Endothelial cell (in vitro differentiated cells): ENCODE data around the gene CPA5. TPM values are rescaled to one million over a fixed set of nuclear protein-coding genes. Genes with fewer than 3 reads are reported as not detected.

Source experiments
- DNase-seq: peaks from one replicate; pipeline ENCODE4 v3.0.0; 2021; ENCODE audit warnings: low spot score
- H3K27ac Mint-ChIP-seq: one replicate; pipeline ENCODE4 v1.8.0; 2021; ENCODE audit warnings: mixed read lengths, inconsistent platforms; ENCODE audit not compliant: unreplicated experiment
- H3K27me3 Mint-ChIP-seq: one replicate; pipeline ENCODE4 v1.8.0; 2021; ENCODE audit warnings: mild to moderate bottlenecking, moderate library complexity, mixed read lengths, inconsistent platforms; ENCODE audit not compliant: unreplicated experiment
- H3K36me3 Mint-ChIP-seq: one replicate; pipeline ENCODE4 v1.8.0; 2021; ENCODE audit warnings: mild to moderate bottlenecking, low read depth, mixed read lengths, inconsistent platforms; ENCODE audit not compliant: unreplicated experiment
- H3K4me1 Mint-ChIP-seq: one replicate; pipeline ENCODE4 v1.8.0; 2021; ENCODE audit warnings: mild to moderate bottlenecking, mixed read lengths, inconsistent platforms; ENCODE audit not compliant: unreplicated experiment
- H3K4me3 Mint-ChIP-seq: one replicate; pipeline ENCODE4 v1.8.0; 2021; ENCODE audit warnings: mild to moderate bottlenecking, mixed read lengths, inconsistent platforms; ENCODE audit not compliant: unreplicated experiment
- H3K9me3 Mint-ChIP-seq: one replicate; pipeline ENCODE4 v1.8.0; 2021; ENCODE audit warnings: mixed read lengths, inconsistent platforms; ENCODE audit not compliant: unreplicated experiment
- CTCF ChIP-seq: fragments of 200-600 bp; sonication (generic); IDR thresholded peaks from one replicate; pipeline ENCODE4 v1.5.0; 2021; ENCODE audit warnings: antibody characterized with exemption; ENCODE audit not compliant: unreplicated experiment
- total RNA-seq: library from RNA; stranded (reverse); fragmentation: NEBNext Ultra II Directional; extraction: Animal tissue kit (Norgen Biotek cat#: 25700); gene quantifications from one replicate; pipeline ENCODE4 v1.2.1, GENCODE V29; 2021; ENCODE audit not compliant: unreplicated experiment

CPA5 gene
- total RNA-seq, 1 donor from 2014 or later: not detected

DNA sequence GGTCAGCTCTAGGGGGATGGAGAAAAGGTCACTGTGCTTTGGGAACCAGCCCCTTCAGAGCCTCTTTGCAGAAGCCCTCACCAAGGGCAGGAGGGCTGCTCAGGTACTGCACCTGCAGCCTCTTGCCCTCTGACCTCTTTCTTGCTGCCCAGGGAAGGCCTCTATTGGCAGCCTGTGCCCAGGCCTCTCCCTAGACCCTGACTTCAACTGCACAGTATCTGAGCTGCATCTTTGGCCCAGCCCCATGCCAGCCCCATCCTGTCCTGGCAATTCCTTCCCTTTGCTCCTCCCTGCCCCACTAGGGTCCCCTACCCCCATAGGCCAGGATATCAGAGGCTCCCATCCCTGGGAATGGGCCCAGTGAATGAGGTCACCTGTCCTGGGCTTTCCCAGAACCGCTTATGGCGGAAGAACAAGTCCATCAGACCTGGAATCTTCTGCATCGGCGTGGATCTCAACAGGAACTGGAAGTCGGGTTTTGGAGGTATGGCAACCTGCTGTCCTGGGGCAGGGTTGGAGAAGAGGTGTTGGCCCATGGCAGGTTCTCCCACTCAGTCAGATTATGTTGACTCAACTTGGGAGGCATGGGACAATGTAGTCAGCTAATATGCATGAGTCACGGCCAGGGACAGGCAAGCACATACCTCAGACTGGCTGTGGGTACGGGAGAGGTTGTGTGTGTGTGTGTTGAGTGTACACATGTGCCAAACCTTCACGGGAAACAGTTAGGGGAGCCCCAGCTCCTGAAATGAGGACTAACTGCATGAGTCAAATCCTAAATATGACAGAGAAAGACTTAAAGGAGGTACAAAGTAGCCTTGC, 18.6 kb downstream of the CPA5 start:
- Mint-ChIP-seq H3K27me3 (no peaks in the 10 kb centered on the region), H3K27ac (no peak overlapping the region), H3K4me3 (no peak overlapping the region), H3K4me1 (no peaks in the 10 kb centered on the region), H3K9me3 (peaks cover 7% of the 10 kb centered on the region), H3K36me3 (peaks cover 8% of the 10 kb centered on the region)
- no peak for TF ChIP-seq CTCF
- DNase-seq: no peak

DNA sequence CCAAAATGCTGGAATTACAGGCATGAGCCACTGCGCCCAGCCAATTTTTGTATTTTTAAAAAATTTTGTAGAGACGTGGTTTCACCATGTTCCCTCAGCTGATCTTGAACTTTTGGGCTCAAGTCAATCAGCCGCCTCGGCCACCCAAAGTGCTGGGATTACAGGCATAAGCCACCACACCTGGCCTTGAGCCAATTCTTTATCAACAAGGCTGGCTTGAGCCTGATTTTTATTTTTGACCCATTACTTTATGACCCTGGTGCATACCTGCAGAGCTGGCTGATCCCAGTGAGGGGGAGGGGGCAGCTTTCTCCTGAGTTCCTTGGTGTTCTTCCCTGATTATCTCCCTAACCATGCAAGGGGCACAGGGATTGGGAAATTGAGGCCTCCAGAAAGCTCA, 19.8 kb downstream of the CPA5 start:
- Mint-ChIP-seq H3K27ac (no peak overlapping the region), H3K4me1 (peaks cover 7% of the 10 kb centered on the region), H3K27me3 (peaks cover under 1% of the 10 kb centered on the region), H3K36me3 (peaks cover 8% of the 10 kb centered on the region), H3K9me3 (peaks cover 7% of the 10 kb centered on the region), H3K4me3 (no peak overlapping the region)
- TF ChIP-seq CTCF: no peak
- no peak for DNase-seq

GRCh38 chr7:130365088-130365487, 20.5 kb downstream of the CPA5 start:
- H3K4me3 Mint-ChIP-seq: no peak overlapping the region
- no peak for TF ChIP-seq CTCF
- peaks cover 5% of the 10 kb centered on the region for H3K36me3 Mint-ChIP-seq
- no peak overlapping the region for H3K27ac Mint-ChIP-seq
- peaks cover 6% of the 10 kb centered on the region for H3K9me3 Mint-ChIP-seq
- peaks cover 3% of the 10 kb centered on the region for H3K27me3 Mint-ChIP-seq
- no peak for DNase-seq
- peaks cover 10% of the 10 kb centered on the region for H3K4me1 Mint-ChIP-seq

DNA sequence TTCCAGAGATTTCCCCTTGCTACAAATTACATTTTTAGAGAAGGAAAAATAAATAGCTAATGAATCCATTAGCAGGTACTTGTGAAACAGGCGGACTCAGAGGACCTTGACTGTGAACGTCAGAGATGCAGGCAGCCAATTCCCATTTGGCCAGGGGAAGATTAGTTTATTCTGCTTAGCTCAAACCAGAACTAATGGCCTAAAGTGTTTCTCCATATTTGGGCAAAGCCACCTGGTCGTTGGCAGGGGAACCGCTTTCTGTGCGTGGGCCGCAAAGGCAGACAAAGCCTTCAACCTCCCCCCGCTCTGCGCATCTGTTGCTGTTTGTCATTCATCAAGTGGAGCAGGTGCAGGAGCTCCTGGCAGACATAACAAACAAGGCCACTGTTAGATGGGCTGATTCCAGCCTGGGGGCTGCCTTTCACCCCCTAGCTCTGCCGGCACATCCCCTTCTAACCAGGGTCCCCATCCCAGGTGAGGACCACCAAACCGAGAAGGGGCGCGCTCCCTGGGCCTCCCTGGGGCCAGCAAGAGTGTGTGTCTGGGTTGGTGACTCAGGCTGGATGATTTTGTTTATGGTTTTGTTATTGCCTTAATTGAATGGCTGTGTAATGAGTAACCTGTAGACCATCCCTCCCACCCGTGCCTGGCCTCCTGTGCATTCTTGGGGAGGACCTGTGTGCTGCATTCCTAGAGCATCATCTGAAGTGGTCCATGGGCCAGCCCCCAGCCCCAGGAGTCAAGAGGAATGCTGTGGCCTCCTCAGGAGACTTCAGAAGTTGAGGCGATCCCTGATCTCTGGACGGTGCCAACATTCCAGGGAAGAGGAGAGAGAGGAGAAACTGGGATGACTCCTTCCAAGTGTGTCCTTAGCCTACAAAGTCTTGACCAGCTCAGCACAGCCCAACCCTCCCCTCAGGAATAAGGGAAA, 21.2 kb downstream of the CPA5 start:
- Mint-ChIP-seq H3K4me1 (peaks cover 10% of the 10 kb centered on the region), H3K27ac (no peak overlapping the region), H3K9me3 (no peaks in the 10 kb centered on the region), H3K4me3 (no peak overlapping the region), H3K36me3 (peaks cover 5% of the 10 kb centered on the region), H3K27me3 (peaks cover 3% of the 10 kb centered on the region)
- no peak for DNase-seq
- no peak for TF ChIP-seq CTCF
